Adrenal gland (tissue), 12 donors: Measurements from ENCODE around the gene TRIM69. TPM values are rescaled to one million over a fixed set of nuclear protein-coding genes. Genes with fewer than 3 reads are reported as not detected.
"Not testable (repeated sequence)": the region's sequence is repeated elsewhere in the genome, so short reads cannot be mapped to it uniquely, and the experiment has no call there.

Experiments used
- DNase-seq, 7 donors: peaks; one replicate each; pipeline ENCODE4 v3.0.0-alpha.2; 2019 to 2020
- H3K27ac ChIP-seq, 5 donors: fragments of 200-600 bp; sonication (generic) in 4 of 5; 1 replicate in 3 of 5; 2 replicates in 2 of 5; pipeline versions ENCODE4 v1.5.1 to v1.8.0; 2016 to 2020; ENCODE audit warnings: mild to moderate bottlenecking in 1 of 5
- H3K27me3 ChIP-seq: fragments of 200-600 bp; 2 replicates; pipeline ENCODE4 v1.8.0; 2021
- H3K36me3 ChIP-seq, 2 donors: fragments of 200-600 bp; replicated peaks in 1 of 2; 1 replicate in 1 of 2; 2 replicates in 1 of 2; pipeline versions ENCODE4 v1.5.1 to v1.8.0; 2018 to 2022
- H3K4me1 ChIP-seq, 2 donors: fragments of 200-600 bp; replicated peaks in 1 of 2; 1 replicate in 1 of 2; 2 replicates in 1 of 2; pipeline versions ENCODE4 v1.5.1 to v1.8.0; 2018 to 2021
- H3K4me3 ChIP-seq, 4 donors: fragments of 200-600 bp; sonication (generic) in 3 of 4; one replicate each; pipeline ENCODE4 v1.5.1; 2016 to 2018
- H3K9me3 ChIP-seq, 3 donors: fragments of 200-600 bp; sonication (generic) in 1 of 3; replicated peaks in 1 of 3; 1 replicate in 2 of 3; 2 replicates in 1 of 3; pipeline versions ENCODE4 v1.5.1 to v1.8.0; 2016 to 2021
- POLR2A ChIP-seq, 2 donors: fragments of 450-650 bp; IDR thresholded peaks; one replicate each; pipeline ENCODE4 v1.6.1; 2017; ENCODE audit warnings: antibody characterized with exemption in 2 of 2, mild to moderate bottlenecking in 2 of 2, moderate library complexity in 1 of 2
- WGBS, 4 donors: extraction: QIAGEN DNeasy Blood & Tissue Kit in 2 of 4; methylation state at CpG; one replicate each; pipeline versions ENCODE4 v1.1.5 to v1.1.7; 2013 to 2017; 5-methylcytosine and 5-hydroxymethylcytosine counted together
- intact Hi-C, 2 donors: fragments of 100-400 bp; cut with DNase I; formaldehyde crosslinking; loops; one replicate each; pipeline versions ENCODE4 v1.14.1 to v1.15.0; 2022 to 2023
- polyA plus RNA-seq, 3 donors: library from polyadenylated mRNA; stranded (reverse); fragments of 200-250 nt in 2 of 3; fragments of 350-450 nt in 1 of 3; fragmentation: Illumina TruSeq in 1 of 3; extraction: RNeasy Lipid Tissue Mini Kit (QIAGEN cat#74804) in 1 of 3; gene quantifications; one replicate each; pipeline ENCODE4 v1.2.3, GENCODE V29; 2013 to 2014
- total RNA-seq, 9 donors: library from RNA; depleted of rRNA in 4 of 9; stranded (reverse); fragments of >200 nt in 4 of 9; fragments of 120-200 nt in 1 of 9; fragmentation: NEBNext Ultra II Directional in 1 of 9; extraction: Animal tissue kit (Norgen Biotek cat#: 25700) in 1 of 9; gene quantifications; one replicate each; pipeline versions ENCODE4 v1.1.0 to v1.2.4, GENCODE V29; 2013 to 2023
- TF ChIP-seq, protein P1 (sequence below), 6 experiments: fragments of 450-650 bp in 4 of 6; fragments of 200-600 bp in 2 of 6; sonication (generic) in 1 of 6; IDR thresholded peaks; 1 replicate in 5 of 6; 2 replicates in 1 of 6; pipeline versions ENCODE4 v1.5.1 to v1.8.0; 2016 to 2021; ENCODE audit warnings: antibody characterized with exemption in 6 of 6, mild to moderate bottlenecking in 2 of 6, moderate library complexity in 1 of 6
- donor health status: healthy with polysubstance abuse.
- donor health status: Bipolar disorder and iron deficiency.
- donor health status: DM: yes; HTN: yes; CAD: no.
- donor health status: DM: no; HTN: no; CAD: no.
- donor health status: DM: no; HTN: no; CAD: no.
- donor health status: DM: yes; HTN: yes; CAD: no.

Gene TRIM69
- total and polyA plus RNA-seq, 12 donors: 7.2 to 38.8 (median 18.3) TPM

DNA sequence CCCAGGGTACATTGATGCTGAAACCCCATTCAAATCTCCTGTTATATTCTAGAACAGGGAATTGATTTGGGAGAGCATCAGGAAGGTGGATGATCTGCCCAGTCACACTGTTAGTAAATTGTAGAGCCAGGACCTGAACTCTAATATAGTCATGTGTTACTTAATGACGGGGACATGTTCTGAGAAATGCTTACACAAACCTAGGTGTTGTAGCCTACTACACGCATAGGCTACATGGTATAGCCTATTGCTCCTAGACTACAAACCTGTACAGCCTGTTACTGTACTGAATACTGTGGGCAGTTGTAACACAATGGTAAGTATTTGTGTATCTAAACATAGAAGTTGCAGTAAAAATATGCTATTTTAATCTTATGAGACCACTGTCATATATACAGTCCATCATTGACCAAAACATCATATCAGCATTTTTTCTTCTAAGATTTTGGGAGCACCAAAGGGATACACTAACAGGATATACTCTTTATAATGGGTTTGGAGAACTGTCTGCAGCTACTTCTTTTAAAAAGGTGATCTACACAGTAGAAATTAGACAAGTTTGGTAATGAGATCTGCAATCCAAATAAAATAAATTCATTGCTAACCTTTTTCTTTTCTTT, 19.2 kb upstream of the TRIM69 start:
- intact Hi-C loops: no loop called here
- TF ChIP-seq, protein P1, sequence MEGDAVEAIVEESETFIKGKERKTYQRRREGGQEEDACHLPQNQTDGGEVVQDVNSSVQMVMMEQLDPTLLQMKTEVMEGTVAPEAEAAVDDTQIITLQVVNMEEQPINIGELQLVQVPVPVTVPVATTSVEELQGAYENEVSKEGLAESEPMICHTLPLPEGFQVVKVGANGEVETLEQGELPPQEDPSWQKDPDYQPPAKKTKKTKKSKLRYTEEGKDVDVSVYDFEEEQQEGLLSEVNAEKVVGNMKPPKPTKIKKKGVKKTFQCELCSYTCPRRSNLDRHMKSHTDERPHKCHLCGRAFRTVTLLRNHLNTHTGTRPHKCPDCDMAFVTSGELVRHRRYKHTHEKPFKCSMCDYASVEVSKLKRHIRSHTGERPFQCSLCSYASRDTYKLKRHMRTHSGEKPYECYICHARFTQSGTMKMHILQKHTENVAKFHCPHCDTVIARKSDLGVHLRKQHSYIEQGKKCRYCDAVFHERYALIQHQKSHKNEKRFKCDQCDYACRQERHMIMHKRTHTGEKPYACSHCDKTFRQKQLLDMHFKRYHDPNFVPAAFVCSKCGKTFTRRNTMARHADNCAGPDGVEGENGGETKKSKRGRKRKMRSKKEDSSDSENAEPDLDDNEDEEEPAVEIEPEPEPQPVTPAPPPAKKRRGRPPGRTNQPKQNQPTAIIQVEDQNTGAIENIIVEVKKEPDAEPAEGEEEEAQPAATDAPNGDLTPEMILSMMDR (IDR thresholded peaks at IDR 0.05): no peak
- no peak for TF ChIP-seq POLR2A (IDR thresholded peaks at IDR 0.05)
- no peak overlapping the region for H3K4me3 ChIP-seq
- H3K9me3 ChIP-seq: no peaks in the 10 kb centered on the region
- no peaks in the 10 kb centered on the region for H3K27me3 ChIP-seq
- peak overlapping the region in 1 of 5 donors; percentile 99 for H3K27ac ChIP-seq
- DNase-seq: no peak
- H3K4me1 ChIP-seq: peaks cover 5 to 42% of the 10 kb centered on the region in 2 donors
- peaks cover 0 to 46% of the 10 kb centered on the region in 2 donors for H3K36me3 ChIP-seq
- WGBS, 4 donors: 77 to 88% (median 85%) methylated on average over 2 of the region's 2 CpGs

GRCh38 chr15:44718180-44718926, 18.0 kb upstream of the TRIM69 start:
- no peak for DNase-seq
- Histone ChIP-seq H3K4me1 (peaks cover 5 to 36% of the 10 kb centered on the region in 2 donors), H3K36me3 (peaks cover 0 to 46% of the 10 kb centered on the region in 2 donors), H3K27ac (no peak overlapping the region), H3K9me3 (no peaks in the 10 kb centered on the region), H3K27me3 (no peaks in the 10 kb centered on the region), H3K4me3 (no peak overlapping the region)
- TF ChIP-seq, protein P1 (IDR thresholded peaks at IDR 0.05): no peak
- TF ChIP-seq POLR2A (IDR thresholded peaks at IDR 0.05): no peak
- intact Hi-C loops: no loop called here
- WGBS, 4 donors: 65 to 74% (median 68%) methylated on average over 4 of the region's 4 CpGs

GRCh38 chr15:44718927-44719292, 17.4 kb upstream of the TRIM69 start:
- 89 to 95% (median 92%) methylated on average over 8 of the region's 8 CpGs for whole genome bisulfite sequencing, 4 donors
- no peak for TF ChIP-seq POLR2A (IDR thresholded peaks at IDR 0.05)
- TF ChIP-seq, protein P1 (IDR thresholded peaks at IDR 0.05): no peak
- intact Hi-C loops: no loop called here
- Histone ChIP-seq H3K36me3 (peaks cover 0 to 46% of the 10 kb centered on the region in 2 donors), H3K27me3 (no peaks in the 10 kb centered on the region), H3K4me1 (peaks cover 3 to 31% of the 10 kb centered on the region in 2 donors), H3K4me3 (no peak overlapping the region), H3K9me3 (no peaks in the 10 kb centered on the region), H3K27ac (no peak overlapping the region)
- no peak for DNase-seq

DNA sequence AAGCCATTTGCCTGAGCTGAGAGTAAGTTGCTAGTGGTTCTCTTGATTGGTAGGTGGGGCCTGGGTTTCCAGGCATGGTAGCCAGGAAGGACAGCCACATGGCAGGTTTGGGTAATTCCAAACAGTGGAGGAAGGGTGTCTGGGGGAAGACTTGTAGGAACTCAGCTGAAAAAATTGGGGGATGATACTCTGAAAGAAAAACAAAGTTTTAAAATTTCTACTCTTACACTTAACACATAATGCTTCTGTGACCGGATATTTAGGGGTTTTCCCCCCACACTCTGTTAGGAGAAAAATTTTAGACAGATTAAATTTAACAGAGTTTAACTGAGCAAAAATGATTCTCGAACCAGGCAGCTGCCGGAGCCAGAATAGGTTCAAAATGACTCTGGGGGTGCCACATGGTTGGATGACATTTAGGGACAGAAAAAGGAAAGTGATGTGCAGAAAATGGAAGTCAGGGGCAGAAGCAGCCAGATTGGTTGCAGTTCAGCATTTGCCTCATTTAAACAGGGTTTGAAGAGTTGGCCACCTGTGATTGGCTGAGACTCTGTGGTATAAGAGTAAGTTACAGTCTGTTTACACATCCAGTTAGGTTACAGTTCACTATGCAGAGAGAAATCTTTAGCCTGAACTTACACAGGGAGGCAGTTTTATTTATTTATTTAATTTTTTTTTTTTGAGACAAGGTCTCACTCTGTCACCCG, 16.9 kb upstream of the TRIM69 start:
- no peaks in the 10 kb centered on the region for H3K9me3 ChIP-seq
- no peak overlapping the region for H3K27ac ChIP-seq
- 73 to 79% (median 75%) methylated on average over 4 of the region's 4 CpGs for whole genome bisulfite sequencing, 4 donors
- TF ChIP-seq, protein P1 (IDR thresholded peaks at IDR 0.05): no peak
- no peak for TF ChIP-seq POLR2A (IDR thresholded peaks at IDR 0.05)
- H3K4me3 ChIP-seq: no peak overlapping the region
- H3K27me3 ChIP-seq: no peaks in the 10 kb centered on the region
- H3K36me3 ChIP-seq: peaks cover 0 to 46% of the 10 kb centered on the region in 2 donors
- no peak for DNase-seq
- intact Hi-C loops: no loop called here
- peaks cover 0 to 25% of the 10 kb centered on the region in 2 donors for H3K4me1 ChIP-seq

- WGBS, 4 donors: 78 to 92% (median 89%) methylated on average over 4 to 8 of the region's 8 CpGs
- peak overlapping the region in 1 of 5 donors; percentile 20 for H3K27ac ChIP-seq
- intact Hi-C loops, DNase-seq, H3K4me3 ChIP-seq, H3K9me3 ChIP-seq, H3K27me3 ChIP-seq: not testable (repeated sequence)
- peaks cover 0 to 19% of the 10 kb centered on the region in 2 donors for H3K4me1 ChIP-seq
- peaks cover 0 to 45% of the 10 kb centered on the region in 2 donors for H3K36me3 ChIP-seq
Measured at GRCh38 chr15:44720000-44720435, 16.3 kb upstream of the TRIM69 start.
